Heart left ventricle (tissue), 13 donors: ENCODE measurements around the gene RBSN.

Experiments used
- POLR2A ChIP-seq, 2 donors: fragments of 450-650 bp; IDR thresholded peaks; one replicate each; pipeline ENCODE4 v1.6.1; 2017; ENCODE audit warnings: antibody characterized with exemption in 2 of 2, mild to moderate bottlenecking in 2 of 2, moderate library complexity in 2 of 2
- TF ChIP-seq, protein P1 (sequence below), 12 donors: fragments of 200-600 bp; sonication (generic) in 4 of 12; IDR thresholded peaks; one replicate each; pipeline versions ENCODE4 v1.5.0 to v1.8.0; 2018 to 2022; ENCODE audit warnings: antibody characterized with exemption in 12 of 12, mild to moderate bottlenecking in 5 of 12
- donor health status: ischemic (EF 13 %, LVEDD 7.1; RV severe dilation, severe dysfunction).
- donor health status: DM: no; HTN: yes; CAD: no.
- donor health status: DM: no; HTN: no; CAD: no.
- donor health status: ischemic (EF 25% LVEDD 6.9; RV normal size, moderate dysfunction).
- donor health status: ischemic (EF 25% LVEDD 5.7; RV mildly dilated, moderate dysfunction).
- donor health status: ischemic (EF 35%, LVEDD 5.7; RV mildly dilated, moderate dysfunction).
- donor health status: nonischemic (EF 11% LVEDD 7.7; RV severe dilation, severe dysfunction).
- donor health status: DM: yes; HTN: yes; CAD: no.
- donor health status: PGD.
- donor health status: ischemic (EF 29% LVEDD 5.4; RV normal size, mild dysfunction).
- donor health status: nonischemic (EF 23%, LVEDD 6.1; RV moderate dilation, normal function).

DNA sequence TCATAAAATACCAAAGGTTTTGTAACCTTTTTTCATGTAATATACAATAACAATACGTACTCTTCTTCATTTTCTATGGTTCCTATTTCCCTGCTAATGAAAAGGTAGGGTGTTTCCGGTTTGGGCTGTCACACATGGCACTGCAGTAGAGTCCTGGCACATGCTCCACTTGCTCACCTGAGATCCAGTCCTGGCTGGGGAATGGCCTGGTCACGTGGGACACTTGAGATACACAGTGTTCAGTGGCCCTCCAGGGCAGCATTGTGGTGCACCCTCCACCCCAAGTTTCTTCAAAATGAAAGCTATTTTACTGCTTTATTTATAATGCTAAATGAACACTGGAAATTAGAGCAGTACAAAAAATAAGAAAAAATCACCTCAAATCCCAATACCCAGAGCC is 57.0 kb downstream of the RBSN start:
- TF ChIP-seq, protein P1, sequence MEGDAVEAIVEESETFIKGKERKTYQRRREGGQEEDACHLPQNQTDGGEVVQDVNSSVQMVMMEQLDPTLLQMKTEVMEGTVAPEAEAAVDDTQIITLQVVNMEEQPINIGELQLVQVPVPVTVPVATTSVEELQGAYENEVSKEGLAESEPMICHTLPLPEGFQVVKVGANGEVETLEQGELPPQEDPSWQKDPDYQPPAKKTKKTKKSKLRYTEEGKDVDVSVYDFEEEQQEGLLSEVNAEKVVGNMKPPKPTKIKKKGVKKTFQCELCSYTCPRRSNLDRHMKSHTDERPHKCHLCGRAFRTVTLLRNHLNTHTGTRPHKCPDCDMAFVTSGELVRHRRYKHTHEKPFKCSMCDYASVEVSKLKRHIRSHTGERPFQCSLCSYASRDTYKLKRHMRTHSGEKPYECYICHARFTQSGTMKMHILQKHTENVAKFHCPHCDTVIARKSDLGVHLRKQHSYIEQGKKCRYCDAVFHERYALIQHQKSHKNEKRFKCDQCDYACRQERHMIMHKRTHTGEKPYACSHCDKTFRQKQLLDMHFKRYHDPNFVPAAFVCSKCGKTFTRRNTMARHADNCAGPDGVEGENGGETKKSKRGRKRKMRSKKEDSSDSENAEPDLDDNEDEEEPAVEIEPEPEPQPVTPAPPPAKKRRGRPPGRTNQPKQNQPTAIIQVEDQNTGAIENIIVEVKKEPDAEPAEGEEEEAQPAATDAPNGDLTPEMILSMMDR (IDR thresholded peaks at IDR 0.05) = no peak
- TF ChIP-seq POLR2A (IDR thresholded peaks at IDR 0.05) = no peak
